Activated CD4-positive, alpha-beta T cell treated with anti-CD3 and anti-CD28 coated beads for 36 hours (primary cell): ENCODE results near the gene CHPF2. TPM values are rescaled to one million over a fixed set of nuclear protein-coding genes. Genes with fewer than 3 reads are reported as not detected.
A peak's percentile ranks its signal among the peaks of the same experiment; 100 is the strongest.

Experiments used
- ATAC-seq: fragments of 200-7000 bp; cut with Tn5 transposase; one replicate; pipeline ENCODE4 v1.10.0; 2021; ENCODE audit warnings: mild to moderate bottlenecking, moderate library complexity
- CTCF ChIA-PET: fragments of 350-600 bp; sonication (Branson Sonifier 250); formaldehyde crosslinking; loops from one replicate; lab custom pipeline; 2021; ENCODE audit warnings: antibody characterized with exemption; lab: Charles Lee
- POLR2A ChIA-PET: fragments of 350-600 bp; sonication (Branson Sonifier 250); formaldehyde crosslinking; loops from one replicate; lab custom pipeline; 2021; ENCODE audit warnings: antibody characterized with exemption, inconsistent platforms; lab: Charles Lee
- DNase-seq: peaks from one replicate; pipeline ENCODE4 v3.0.0-alpha.2; 2020
- H3K27ac Mint-ChIP-seq: one replicate; pipeline ENCODE4 v1.8.0; 2021; ENCODE audit warnings: mixed read lengths
- H3K27me3 Mint-ChIP-seq: one replicate; pipeline ENCODE4 v1.8.0; 2021; ENCODE audit warnings: mixed read lengths
- H3K36me3 Mint-ChIP-seq: one replicate; pipeline ENCODE4 v1.8.0; 2021; ENCODE audit warnings: low read depth, mixed read lengths
- H3K4me1 Mint-ChIP-seq: one replicate; pipeline ENCODE4 v1.8.0; 2021; ENCODE audit warnings: mixed read lengths
- H3K4me3 Mint-ChIP-seq: one replicate; pipeline ENCODE4 v1.8.0; 2021; ENCODE audit warnings: mild to moderate bottlenecking, moderate library complexity, mixed read lengths
- H3K9me3 Mint-ChIP-seq: one replicate; pipeline ENCODE4 v1.8.0; 2021; ENCODE audit warnings: low read depth, mixed read lengths
- intact Hi-C, 2 experiments: fragments of 100-400 bp; cut with DNase I in 1 of 2; cut with micrococcal nuclease in 1 of 2; formaldehyde crosslinking; loops; one replicate each; pipeline versions ENCODE4 v1.14.2 to v1.15.1; 2022 to 2024; cut with DNase I, micrococcal nuclease
- total RNA-seq, 2 experiments: library from RNA; stranded (reverse); gene quantifications; one replicate each; pipeline ENCODE4 v1.2.3, GENCODE V29; 2021

The CHPF2 gene
- total RNA-seq, 2 experiments from 2014 or later, result 20.7 to 27.3 TPM

GRCh38 chr7:151247611-151248345, 15.5 kb downstream of the CHPF2 start:
- ATAC-seq, result no peak
- no peak overlapping the region for H3K27ac Mint-ChIP-seq
- intact Hi-C loops, result loop anchor here in 1 of 2 experiments (10.0 kb wide), 1 partner anchor 123 kb away; no protein-coding TSS in a partner anchor
- peak overlapping the region; percentile 66 for H3K4me3 Mint-ChIP-seq
- no peaks in the 10 kb centered on the region for H3K9me3 Mint-ChIP-seq
- ChIA-PET CTCF (interaction anchor here (0.6 to 1.4 kb wide), 4 partner anchors 11 to 56 kb away, joined by 3 to 9 read pairs (median 4); partner anchors contain the start of gene ABCF2), POLR2A (interaction anchor here (0.5 kb wide), 1 partner anchor 12 kb away, joined by 6 read pairs; no protein-coding TSS in a partner anchor)
- H3K27me3 Mint-ChIP-seq, result peaks cover 48% of the 10 kb centered on the region
- DNase-seq, result no peak
- no peaks in the 10 kb centered on the region for H3K36me3 Mint-ChIP-seq
- peaks cover 47% of the 10 kb centered on the region for H3K4me1 Mint-ChIP-seq

- Mint-ChIP-seq H3K4me3 (peak within 1 kb of the TSS; percentile 66), H3K27ac (peak within 1 kb of the TSS; percentile 47), H3K36me3 (no peaks in the 10 kb centered on the region), H3K27me3 (peaks cover 54% of the 10 kb centered on the region), H3K4me1 (peaks cover 42% of the 10 kb centered on the region), H3K9me3 (no peaks in the 10 kb centered on the region)
- ChIA-PET POLR2A (no interaction called here), CTCF (no interaction called here)
- intact Hi-C loops, result loop anchor here in 1 of 2 experiments (10.0 kb wide), 1 partner anchor 124 kb away; no protein-coding TSS in a partner anchor
- no peak for ATAC-seq
- DNase-seq, result peak; percentile 37
These were observed 16.2 kb downstream of the CHPF2 start, which contains the start of gene SMARCD3 for GRCh38 chr7:151248346-151249033. TSS of gene SMARCD3 (minus strand) at chr7:151248694. CDS start at chr7:151248562, 132 bp downstream.

- Mint-ChIP-seq H3K36me3 (no peaks in the 10 kb centered on the region), H3K9me3 (no peaks in the 10 kb centered on the region), H3K4me1 (peaks cover 35% of the 10 kb centered on the region), H3K27me3 (peaks cover 57% of the 10 kb centered on the region), H3K27ac (peak overlapping the region; percentile 47), H3K4me3 (no peak overlapping the region)
- ATAC-seq (peak; percentile 27), DNase-seq (peak; percentile 56)
- ChIA-PET CTCF (no interaction called here), POLR2A (no interaction called here)
- intact Hi-C loops, result loop anchor here in 1 of 2 experiments (10.0 kb wide), 1 partner anchor 124 kb away; no protein-coding TSS in a partner anchor
These were observed 16.9 kb downstream of the CHPF2 start for GRCh38 chr7:151249034-151249731.

GRCh38 chr7:151249732-151250072, 17.4 kb downstream of the CHPF2 start:
- Mint-ChIP-seq H3K4me3 (no peak overlapping the region), H3K27ac (no peak overlapping the region), H3K9me3 (no peaks in the 10 kb centered on the region), H3K27me3 (peaks cover 60% of the 10 kb centered on the region), H3K4me1 (peaks cover 31% of the 10 kb centered on the region), H3K36me3 (no peaks in the 10 kb centered on the region)
- intact Hi-C loops, result loop anchor here in 1 of 2 experiments (10.0 kb wide), 1 partner anchor 125 kb away; no protein-coding TSS in a partner anchor
- ChIA-PET POLR2A (no interaction called here), CTCF (no interaction called here)
- ATAC-seq (no peak), DNase-seq (no peak)

- POLR2A ChIA-PET, result no interaction called here
- H3K27me3 Mint-ChIP-seq, result peaks cover 62% of the 10 kb centered on the region
These were observed 18.2 kb downstream of the CHPF2 start for GRCh38 chr7:151250181-151251132.

GRCh38 chr7:151251328-151251688, 19.0 kb downstream of the CHPF2 start:
- POLR2A ChIA-PET, result no interaction called here
- no peak overlapping the region for H3K4me3 Mint-ChIP-seq
- peaks cover 62% of the 10 kb centered on the region for H3K27me3 Mint-ChIP-seq
- H3K27ac Mint-ChIP-seq, result no peak overlapping the region
- H3K4me1 Mint-ChIP-seq, result peaks cover 22% of the 10 kb centered on the region
- ATAC-seq (no peak), DNase-seq (no peak)
- no peaks in the 10 kb centered on the region for H3K36me3 Mint-ChIP-seq
- intact Hi-C loops, result no loop called here
- CTCF ChIA-PET, result no interaction called here
- H3K9me3 Mint-ChIP-seq, result no peaks in the 10 kb centered on the region

More at GRCh38 chr7:151250181-151251132, 18.2 kb downstream of the CHPF2 start:
- Mint-ChIP-seq H3K9me3 (no peaks in the 10 kb centered on the region), H3K4me1 (peaks cover 27% of the 10 kb centered on the region), H3K36me3 (no peaks in the 10 kb centered on the region), H3K4me3 (no peak overlapping the region), H3K27ac (no peak overlapping the region)
- DNase-seq (no peak), ATAC-seq (no peak)
- CTCF ChIA-PET, result interaction anchor here (0.7 kb wide), 1 partner anchor 100 kb away, joined by 3 read pairs; no protein-coding TSS in a partner anchor
- intact Hi-C loops, result no loop called here

- intact Hi-C loops, result no loop called here
- CTCF ChIA-PET, result interaction anchor here (0.6 to 1.1 kb wide), 3 partner anchors 10 to 84 kb away, joined by 3 to 4 read pairs (median 3); no protein-coding TSS in a partner anchor
- H3K27me3 Mint-ChIP-seq, result peaks cover 61% of the 10 kb centered on the region
- H3K9me3 Mint-ChIP-seq, result no peaks in the 10 kb centered on the region
- DNase-seq (no peak), ATAC-seq (no peak)
- no peak overlapping the region for H3K27ac Mint-ChIP-seq
- no peaks in the 10 kb centered on the region for H3K36me3 Mint-ChIP-seq
- H3K4me1 Mint-ChIP-seq, result peaks cover 22% of the 10 kb centered on the region
- POLR2A ChIA-PET, result no interaction called here
- peak overlapping the region; percentile 23 for H3K4me3 Mint-ChIP-seq
These were observed 19.6 kb downstream of the CHPF2 start for GRCh38 chr7:151251689-151252560.

GRCh38 chr7:151252561-151252835, 20.2 kb downstream of the CHPF2 start:
- DNase-seq (no peak), ATAC-seq (no peak)
- no peaks in the 10 kb centered on the region for H3K36me3 Mint-ChIP-seq
- H3K27me3 Mint-ChIP-seq, result peaks cover 59% of the 10 kb centered on the region
- H3K27ac Mint-ChIP-seq, result no peak overlapping the region
- no peaks in the 10 kb centered on the region for H3K9me3 Mint-ChIP-seq
- H3K4me3 Mint-ChIP-seq, result no peak overlapping the region
- H3K4me1 Mint-ChIP-seq, result peaks cover 21% of the 10 kb centered on the region
- ChIA-PET CTCF (interaction anchor here (0.6 to 1.1 kb wide), 4 partner anchors 10 to 189 kb away, joined by 3 read pairs; no protein-coding TSS in a partner anchor), POLR2A (no interaction called here)
- intact Hi-C loops, result no loop called here

GRCh38 chr7:151252961-151253711, 20.9 kb downstream of the CHPF2 start:
- POLR2A ChIA-PET, result no interaction called here
- CTCF ChIA-PET, result interaction anchor here (0.6 to 1.1 kb wide), 3 partner anchors 10 to 188 kb away, joined by 3 read pairs; no protein-coding TSS in a partner anchor
- DNase-seq, result no peak
- ATAC-seq, result no peak
- Mint-ChIP-seq H3K36me3 (no peaks in the 10 kb centered on the region), H3K27me3 (peaks cover 60% of the 10 kb centered on the region), H3K4me3 (no peak overlapping the region), H3K4me1 (peaks cover 17% of the 10 kb centered on the region), H3K9me3 (no peaks in the 10 kb centered on the region), H3K27ac (no peak overlapping the region)
- intact Hi-C loops, result no loop called here
